ENCODE measurements around the gene KCTD4. TPM values are rescaled to one million over a fixed set of nuclear protein-coding genes. Genes with fewer than 3 reads are reported as not detected.

Gene KCTD4
- total RNA-seq, 4 donors from 2014 or later = not detected

GRCh38 chr13:45231722-45232121, 30.9 kb upstream of the KCTD4 start:
- no peaks in the 10 kb centered on the region for H3K36me3 ChIP-seq
- H3K27ac ChIP-seq (replicated peaks in 1 of 4) = no peak overlapping the region
- H3K9me3 ChIP-seq = no peaks in the 10 kb centered on the region
- TF ChIP-seq EP300 (IDR thresholded peaks at IDR 0.05) (no peak), POLR2AphosphoS5 (IDR thresholded peaks at IDR 0.05) (no peak), POLR2A (IDR thresholded peaks at IDR 0.05; ENCODE audit: low read depth) (no peak), CTCF (IDR thresholded peaks at IDR 0.05) (no peak)
- intact Hi-C loops (cut with DNase I) = no loop called here
- WGBS = 10% methylated on average over 1 of the region's 1 CpG
- no peak for DNase-seq (ENCODE audit: extremely low spot score)
- no peaks in the 10 kb centered on the region for H3K27me3 ChIP-seq
- no peak overlapping the region for H3K4me3 ChIP-seq
- peaks cover 0 to 10% (median 5%) of the 10 kb centered on the region in 4 donors for H3K4me1 ChIP-seq

- H3K9me3 ChIP-seq = no peaks in the 10 kb centered on the region
- H3K4me1 ChIP-seq = peaks cover 0 to 10% (median 5%) of the 10 kb centered on the region in 4 donors
- no peaks in the 10 kb centered on the region for H3K36me3 ChIP-seq
- no peak overlapping the region for H3K4me3 ChIP-seq
- no peak overlapping the region for H3K27ac ChIP-seq (replicated peaks in 1 of 4)
- DNase-seq (ENCODE audit: extremely low spot score) = no peak
- no peaks in the 10 kb centered on the region for H3K27me3 ChIP-seq
- WGBS = 83% methylated on average over 4 of the region's 4 CpGs
- no peak for TF ChIP-seq POLR2AphosphoS5 (IDR thresholded peaks at IDR 0.05)
- TF ChIP-seq EP300 (IDR thresholded peaks at IDR 0.05) = no peak
- no peak for TF ChIP-seq POLR2A (IDR thresholded peaks at IDR 0.05; ENCODE audit: low read depth)
- TF ChIP-seq CTCF (IDR thresholded peaks at IDR 0.05) = no peak
- intact Hi-C loops (cut with DNase I) = no loop called here
Measured at GRCh38 chr13:45231305-45231704, 30.5 kb upstream of the KCTD4 start.

- Histone ChIP-seq H3K27ac (replicated peaks in 1 of 4) (no peak overlapping the region), H3K4me3 (no peak overlapping the region), H3K27me3 (no peaks in the 10 kb centered on the region), H3K36me3 (no peaks in the 10 kb centered on the region), H3K9me3 (no peaks in the 10 kb centered on the region), H3K4me1 (peaks cover 0 to 10% (median 5%) of the 10 kb centered on the region in 4 donors)
- DNase-seq (ENCODE audit: extremely low spot score) = no peak
- TF ChIP-seq POLR2AphosphoS5 (IDR thresholded peaks at IDR 0.05) = no peak
- WGBS = 90% methylated on average over 4 of the region's 4 CpGs
- intact Hi-C loops (cut with DNase I) = no loop called here
Measured at GRCh38 chr13:45229172-45229571, 28.3 kb upstream of the KCTD4 start.

GRCh38 chr13:45228002-45228401, 27.2 kb upstream of the KCTD4 start:
- Histone ChIP-seq H3K27ac (replicated peaks in 1 of 4) (no peak overlapping the region), H3K36me3 (no peaks in the 10 kb centered on the region), H3K9me3 (no peaks in the 10 kb centered on the region), H3K4me3 (no peak overlapping the region), H3K4me1 (peaks cover 0 to 10% (median 5%) of the 10 kb centered on the region in 4 donors), H3K27me3 (no peaks in the 10 kb centered on the region)
- WGBS = 94% methylated on average over 5 of the region's 5 CpGs
- intact Hi-C loops (cut with DNase I) = no loop called here
- DNase-seq (ENCODE audit: extremely low spot score) = no peak
- TF ChIP-seq EP300 (IDR thresholded peaks at IDR 0.05) (no peak), CTCF (IDR thresholded peaks at IDR 0.05) (no peak), POLR2AphosphoS5 (IDR thresholded peaks at IDR 0.05) (no peak), POLR2A (IDR thresholded peaks at IDR 0.05; ENCODE audit: low read depth) (no peak)

- Histone ChIP-seq H3K36me3 (no peaks in the 10 kb centered on the region), H3K27ac (replicated peaks in 1 of 4) (no peak overlapping the region), H3K9me3 (no peaks in the 10 kb centered on the region), H3K4me1 (no peaks in the 10 kb centered on the region), H3K4me3 (no peak overlapping the region), H3K27me3 (no peaks in the 10 kb centered on the region)
- intact Hi-C loops (cut with DNase I) = no loop called here
- 76% methylated on average over 3 of the region's 3 CpGs for WGBS
- no peak for TF ChIP-seq EP300 (IDR thresholded peaks at IDR 0.05)
- TF ChIP-seq POLR2A (IDR thresholded peaks at IDR 0.05; ENCODE audit: low read depth) = no peak
- no peak for TF ChIP-seq POLR2AphosphoS5 (IDR thresholded peaks at IDR 0.05)
- TF ChIP-seq CTCF (IDR thresholded peaks at IDR 0.05) = no peak
- no peak for DNase-seq (ENCODE audit: extremely low spot score)
Measured at GRCh38 chr13:45226024-45226423, 25.2 kb upstream of the KCTD4 start.

All from esophagus muscularis mucosa (tissue), 4 donors.